H4 (cell line): ENCODE results near the gene AGGF1. TPM values are rescaled to one million over a fixed set of nuclear protein-coding genes. Genes with fewer than 3 reads are reported as not detected.
"Not testable (repeated sequence)": the region's sequence is repeated elsewhere in the genome, so short reads cannot be mapped to it uniquely, and the experiment has no call there.

ENCODE experiments used
- DNase-seq: peaks from one replicate; pipeline ENCODE4 v3.0.0-alpha.2; 2015; ENCODE audit warnings: low spot score
- total RNA-seq: library from RNA; depleted of rRNA; stranded (reverse); fragments of >200 nt; shearing (Covaris generic); gene quantifications from 2 replicates; pipeline ENCODE4 v1.2.3, GENCODE V29; 2014; rRNA removed

Gene AGGF1
- total RNA-seq, 1 experiment from 2014 or later: 22.4 TPM

GRCh38 chr5:77087484-77088261, 57.5 kb downstream of the AGGF1 start:
- no peak for DNase-seq

- no peak for DNase-seq
Observed at GRCh38 chr5:77095189-77095588, 65.0 kb downstream of the AGGF1 start.

GRCh38 chr5:77101298-77101697, 71.1 kb downstream of the AGGF1 start:
- no peak for DNase-seq

- DNase-seq: no peak
Observed at GRCh38 chr5:77102549-77102948, 72.3 kb downstream of the AGGF1 start.

- DNase-seq: no peak
Observed at GRCh38 chr5:77103457-77103856, 73.3 kb downstream of the AGGF1 start.

GRCh38 chr5:77104813-77105212, 74.6 kb downstream of the AGGF1 start:
- no peak for DNase-seq

GRCh38 chr5:77107035-77107434, 76.8 kb downstream of the AGGF1 start:
- DNase-seq: not testable (repeated sequence)

Other genes starting within 250 kb of the AGGF1 start
- gene F2RL1, start 211.4 kb upstream of the AGGF1 start, total RNA-seq: 48.8 and 59.5 TPM in 2 replicates
- gene S100Z, start 180.4 kb upstream of the AGGF1 start, total RNA-seq: 0.23 TPM in 1 of 2 replicates, not detected in the other
- not detected in 2 replicates for gene CRHBP, start 77.4 kb upstream of the AGGF1 start, total RNA-seq
- 0.90 and 1.3 TPM in 2 replicates for gene ZBED3, start 56.9 kb downstream of the AGGF1 start, total RNA-seq
- gene PDE8B, start 180.3 kb downstream of the AGGF1 start, total RNA-seq: 0.19 TPM in 1 of 2 replicates, not detected in the other